Activated CD4-positive, alpha-beta T cell treated with anti-CD3 and anti-CD28 coated beads, Interleukin-2, amount 50 U/mL, for 16 hours (primary cell): Measurements from ENCODE around the gene EHD2.
"Not testable (repeated sequence)": the region's sequence is repeated elsewhere in the genome, so short reads cannot be mapped to it uniquely, and the experiment has no call there.

ENCODE experiments used
- DNase-seq: peaks from one replicate; pipeline ENCODE4 v3.0.0-alpha.2; 2020

EHD2 gene

DNA sequence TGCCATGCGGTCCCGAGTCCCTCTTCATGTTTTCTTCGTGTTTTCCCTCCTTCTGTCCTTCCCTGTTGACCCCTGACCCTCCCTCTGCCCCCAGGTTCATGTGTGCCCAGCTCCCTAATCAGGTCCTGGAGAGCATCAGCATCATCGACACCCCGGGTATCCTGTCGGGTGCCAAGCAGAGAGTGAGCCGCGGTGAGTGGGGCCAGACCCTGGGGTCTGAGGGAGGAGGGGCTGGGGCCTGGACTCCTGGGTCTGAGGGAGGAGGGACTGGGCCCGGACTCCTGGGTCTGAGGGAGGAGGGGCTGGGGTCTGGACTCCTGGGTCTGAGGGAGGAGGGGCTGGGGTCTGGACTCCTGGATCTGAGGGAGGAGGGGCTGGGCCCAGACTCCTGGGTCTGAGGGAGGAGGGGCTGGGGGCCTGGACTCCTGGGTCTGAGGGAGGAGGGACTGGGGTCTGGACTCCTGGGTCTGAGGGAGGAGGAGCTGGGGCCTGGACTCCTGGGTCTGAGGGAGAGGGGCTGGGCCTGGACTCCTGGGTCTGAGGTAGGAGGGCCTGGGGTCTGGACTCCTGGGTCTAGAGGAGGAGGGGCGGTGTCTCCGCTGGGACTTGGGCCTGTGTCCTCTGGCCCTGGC lies 5.3 kb downstream of the EHD2 start:
- DNase-seq, result not testable (repeated sequence)

DNA sequence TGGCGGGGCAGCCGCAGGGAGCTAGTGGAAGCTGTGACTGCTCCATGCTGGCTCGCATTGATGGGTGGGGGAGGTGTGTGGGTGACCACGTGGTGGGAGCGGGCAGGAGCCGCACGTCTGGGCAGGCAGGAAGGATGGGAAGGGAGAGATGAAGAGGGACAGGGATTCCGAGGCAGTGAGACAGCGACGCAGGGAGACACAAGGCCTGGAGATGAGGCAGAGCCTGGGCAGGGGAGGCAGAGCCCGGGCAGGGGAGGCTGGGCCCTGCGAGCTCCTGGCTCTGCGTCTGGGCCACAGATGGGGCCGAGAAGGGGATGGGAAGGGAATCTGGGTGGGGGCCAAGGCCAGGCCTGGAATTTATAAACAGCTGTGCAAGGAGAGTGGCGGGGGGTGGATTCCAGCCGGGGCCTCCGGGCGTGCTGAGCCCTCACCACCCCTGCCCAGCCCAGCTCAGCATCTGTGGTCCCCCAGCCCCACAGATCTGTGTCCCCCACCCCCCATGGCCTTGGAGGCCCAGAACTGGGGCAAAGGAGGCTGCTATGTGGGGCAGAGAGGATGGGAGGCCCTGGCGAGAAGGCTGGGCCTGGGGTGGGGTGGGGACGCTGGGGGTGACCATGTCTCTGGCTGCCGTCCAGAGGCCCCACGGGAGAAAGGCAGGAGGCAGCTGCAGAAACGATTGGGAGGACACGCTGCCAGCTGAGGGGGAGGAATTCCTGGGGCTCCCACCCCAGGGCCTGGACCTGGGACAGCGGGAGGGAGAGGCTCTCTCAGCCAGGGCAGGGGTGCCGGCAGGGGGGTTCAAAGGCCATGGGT lies 6.0 kb downstream of the EHD2 start:
- no peak for DNase-seq

DNA sequence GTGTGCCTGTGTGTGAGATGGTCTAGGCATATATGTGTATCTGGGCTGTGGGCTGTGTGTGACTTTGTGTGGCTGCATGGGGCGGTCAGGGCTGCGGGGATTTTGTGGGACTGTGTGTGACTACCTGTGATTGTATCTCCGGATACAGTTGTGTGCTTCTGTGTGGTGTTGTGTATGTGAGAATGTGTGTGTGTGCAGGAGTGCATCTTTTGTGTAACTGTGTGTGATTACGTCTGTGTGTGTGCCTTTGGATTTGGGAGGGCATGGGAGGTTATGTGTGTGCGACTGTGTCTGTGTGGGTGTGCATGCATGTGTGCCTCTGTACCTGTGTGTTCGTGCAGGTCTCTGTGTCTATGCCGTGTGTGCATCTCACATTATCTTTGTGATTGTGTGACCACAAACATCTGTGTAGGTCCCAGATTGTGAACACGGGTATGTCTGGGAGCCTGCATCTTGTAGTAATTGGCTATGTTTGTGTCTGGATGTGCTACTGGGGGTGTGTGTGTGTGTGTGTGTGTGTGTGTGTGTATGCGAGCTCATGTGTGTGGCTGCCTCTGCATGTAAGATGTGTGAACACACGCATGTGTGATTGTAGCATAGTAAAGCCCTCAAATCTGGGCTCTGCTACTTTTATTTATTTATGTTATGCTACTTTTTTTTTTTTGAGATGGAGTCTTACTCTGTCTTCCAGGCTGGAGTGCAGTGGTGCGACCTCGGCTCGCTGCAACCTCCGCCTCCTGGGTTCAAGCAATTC lies 7.6 kb downstream of the EHD2 start:
- no peak for DNase-seq

DNA sequence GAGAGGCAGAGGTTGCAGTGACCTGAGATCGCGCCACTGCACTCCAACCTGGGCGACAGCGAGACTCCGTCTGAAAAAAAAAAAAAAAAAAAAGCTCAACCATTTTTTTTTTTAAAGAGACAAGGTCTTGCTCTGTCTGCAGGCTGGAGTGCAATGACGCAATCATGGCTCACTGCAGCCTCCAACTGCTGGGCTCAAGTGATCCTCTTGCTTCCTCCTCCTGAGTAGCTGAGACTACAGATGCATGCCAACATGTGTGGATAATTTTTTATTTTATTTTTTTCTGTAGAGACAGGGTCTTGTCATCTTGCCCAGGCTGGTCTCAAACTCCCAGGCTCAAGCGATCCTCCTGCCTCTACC lies 10.3 kb downstream of the EHD2 start:
- peak; percentile 35 for DNase-seq

DNA sequence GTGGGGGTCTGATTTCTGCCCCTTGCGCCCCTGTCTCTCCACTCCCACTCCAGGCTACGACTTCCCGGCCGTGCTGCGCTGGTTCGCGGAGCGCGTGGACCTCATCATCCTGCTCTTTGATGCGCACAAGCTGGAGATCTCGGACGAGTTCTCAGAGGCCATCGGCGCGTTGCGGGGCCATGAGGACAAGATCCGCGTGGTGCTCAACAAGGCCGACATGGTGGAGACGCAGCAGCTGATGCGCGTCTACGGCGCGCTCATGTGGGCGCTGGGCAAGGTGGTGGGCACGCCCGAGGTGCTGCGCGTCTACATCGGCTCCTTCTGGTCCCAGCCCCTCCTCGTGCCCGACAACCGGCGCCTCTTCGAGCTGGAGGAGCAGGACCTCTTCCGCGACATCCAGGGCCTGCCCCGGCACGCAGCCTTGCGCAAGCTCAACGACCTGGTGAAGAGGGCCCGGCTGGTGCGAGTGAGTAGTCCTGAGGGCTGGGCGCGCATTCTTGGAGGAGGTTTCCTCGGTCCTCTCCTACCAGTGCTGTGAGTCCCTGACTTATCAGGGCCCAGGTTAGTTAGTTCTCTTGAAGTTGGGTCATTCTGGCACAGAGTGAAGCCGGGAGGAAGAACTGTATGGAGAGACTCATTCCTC lies 12.7 kb downstream of the EHD2 start:
- no peak for DNase-seq

DNA sequence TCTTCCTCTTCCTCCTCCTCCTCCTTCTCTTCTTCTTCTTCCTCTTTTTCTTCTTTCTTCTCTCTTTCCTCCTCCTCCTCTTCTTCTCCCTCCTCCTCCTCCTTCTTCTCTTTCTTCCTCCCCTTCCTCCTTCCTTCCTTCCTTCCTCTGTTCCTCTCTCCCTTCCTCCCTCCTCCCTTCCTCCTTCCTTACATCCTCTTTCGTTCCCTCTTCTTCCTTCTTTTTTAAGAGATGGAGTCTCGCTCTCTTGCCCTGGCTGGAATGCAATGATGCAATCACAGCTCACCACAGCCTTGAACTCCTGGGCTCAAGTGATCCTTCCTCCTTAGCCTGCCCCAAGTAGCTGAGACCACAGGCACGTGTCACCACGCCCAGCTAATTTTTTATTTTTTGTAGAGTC lies 13.2 kb downstream of the EHD2 start:
- no peak for DNase-seq

DNA sequence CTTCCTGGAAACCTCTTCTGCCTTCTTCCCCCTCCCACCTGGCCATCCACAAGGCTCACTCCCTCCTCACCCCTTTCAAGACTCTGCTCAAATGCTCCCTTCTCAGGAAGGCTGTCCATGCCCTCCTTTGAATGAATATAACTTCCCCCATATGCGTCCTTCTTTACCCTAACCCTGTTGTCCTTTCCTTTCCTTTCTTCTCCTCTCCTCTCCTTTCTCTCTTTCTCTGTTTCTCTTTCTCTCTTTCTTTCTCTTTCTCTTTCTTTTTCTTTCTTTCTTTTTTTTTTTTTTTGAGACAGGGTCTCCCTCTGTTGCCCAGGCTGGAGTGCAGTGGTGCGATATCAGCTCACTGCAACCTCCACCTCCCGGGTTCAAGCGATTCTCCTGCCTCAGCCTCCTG lies 15.1 kb downstream of the EHD2 start:
- DNase-seq, result not testable (repeated sequence)

DNA sequence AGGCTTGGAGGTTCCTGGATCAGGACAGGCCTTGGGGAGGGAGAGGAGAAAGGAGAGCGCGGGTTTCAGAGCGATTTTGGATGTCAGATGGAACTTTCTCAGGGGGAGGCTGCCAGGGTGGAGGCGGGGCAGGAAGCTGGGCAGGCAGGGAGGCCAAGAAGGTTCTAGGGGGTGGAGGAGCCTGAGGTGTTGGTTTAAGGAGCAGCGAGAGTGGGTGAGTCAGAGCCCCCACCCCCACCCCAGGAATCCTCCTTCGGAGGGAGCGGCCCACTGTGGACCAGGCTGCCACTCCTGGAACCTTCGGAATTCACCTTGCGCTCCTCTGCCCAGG lies 16.2 kb downstream of the EHD2 start:
- no peak for DNase-seq

DNA sequence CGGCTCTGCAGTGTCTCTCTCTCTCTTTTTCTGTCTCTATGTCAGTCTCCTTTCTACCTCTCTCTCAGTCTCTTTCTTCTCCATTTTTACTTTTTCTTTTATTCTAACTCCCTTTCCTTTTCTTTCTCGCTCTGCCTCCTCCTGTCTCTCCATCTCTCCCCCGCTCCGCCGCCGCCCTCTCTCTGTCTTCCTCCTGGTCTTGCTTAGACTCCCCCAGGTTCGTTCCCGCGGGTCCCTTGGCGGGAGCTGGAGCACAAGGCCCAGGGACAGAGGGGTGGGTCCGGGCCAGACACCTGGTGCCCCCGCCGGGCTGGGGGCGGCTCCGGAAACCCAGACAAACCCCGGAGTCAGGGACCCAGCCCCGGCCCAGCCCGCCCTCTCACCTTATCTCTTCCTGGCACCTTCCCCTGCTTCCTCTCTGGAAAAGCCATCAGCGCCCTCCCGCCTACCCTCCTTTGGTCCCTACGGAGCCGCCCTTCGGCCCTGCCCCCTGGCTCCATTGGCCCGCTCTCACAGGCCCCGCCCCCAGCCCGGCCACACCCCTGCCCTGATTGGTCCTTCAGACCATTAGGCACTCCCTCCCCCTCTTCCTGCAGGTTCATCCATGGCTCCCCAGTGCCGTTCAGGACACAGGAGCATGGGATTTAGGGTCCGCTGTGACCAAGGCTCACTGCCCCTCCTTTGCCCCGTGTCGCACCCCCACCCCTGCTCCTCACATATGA lies 16.7 kb downstream of the EHD2 start:
- peak; percentile 52 for DNase-seq

DNA sequence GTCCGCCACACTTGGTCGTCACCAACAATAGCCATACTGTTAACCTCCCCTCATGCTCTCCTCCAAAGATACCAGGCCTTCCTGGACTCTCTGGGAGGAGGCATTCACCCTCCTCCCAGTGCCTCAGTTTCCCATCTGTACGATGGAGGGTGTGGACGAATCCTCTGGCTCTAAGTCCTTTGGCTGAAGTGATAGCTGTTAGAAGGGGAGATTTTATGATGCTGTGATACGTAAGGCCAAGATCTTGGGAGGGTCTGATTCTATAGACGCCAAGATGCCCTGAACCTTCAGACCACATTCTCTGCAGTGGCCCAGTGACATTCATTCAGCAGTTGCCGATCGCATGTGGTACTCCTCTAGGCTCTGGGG lies 17.3 kb downstream of the EHD2 start:
- no peak for DNase-seq

DNA sequence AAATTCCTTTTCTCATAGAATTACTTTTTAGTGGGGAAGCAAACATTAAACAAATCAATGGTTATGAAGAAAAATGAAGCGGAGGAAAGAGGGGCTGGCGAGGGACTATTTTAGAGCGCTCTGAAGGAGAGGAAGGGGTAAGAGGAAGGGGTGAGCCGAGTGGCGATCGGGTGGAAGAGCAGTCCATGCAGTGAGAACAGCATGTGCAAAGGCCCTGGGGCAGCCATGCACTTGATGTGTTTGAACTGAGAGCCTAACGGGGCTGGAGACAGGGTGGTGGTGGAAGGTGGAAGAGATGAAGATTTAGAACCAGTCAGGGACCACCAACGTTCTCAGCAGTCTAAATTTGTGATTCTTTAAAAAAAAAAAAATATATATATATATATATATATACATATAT lies 17.7 kb downstream of the EHD2 start:
- no peak for DNase-seq

DNA sequence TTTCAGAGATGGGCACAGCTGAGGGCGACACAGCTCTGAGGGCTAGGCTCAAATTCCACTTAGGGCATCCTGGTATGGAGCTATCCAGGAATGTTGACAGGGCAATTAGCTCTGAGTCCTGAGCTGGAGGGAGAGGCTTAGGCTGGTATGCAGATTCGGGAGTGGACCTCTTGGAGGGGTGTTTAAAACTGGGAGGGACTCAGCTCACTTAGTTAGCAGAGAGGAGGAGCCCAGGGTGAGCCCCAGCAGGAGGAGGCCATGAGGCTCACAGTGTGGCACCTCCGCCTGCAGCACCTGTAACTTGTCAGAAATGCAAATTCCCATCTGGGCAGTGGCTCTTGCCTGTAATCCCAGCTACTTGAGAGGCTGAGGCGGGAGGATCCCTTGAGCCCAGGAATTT lies 21.9 kb downstream of the EHD2 start:
- no peak for DNase-seq

DNA sequence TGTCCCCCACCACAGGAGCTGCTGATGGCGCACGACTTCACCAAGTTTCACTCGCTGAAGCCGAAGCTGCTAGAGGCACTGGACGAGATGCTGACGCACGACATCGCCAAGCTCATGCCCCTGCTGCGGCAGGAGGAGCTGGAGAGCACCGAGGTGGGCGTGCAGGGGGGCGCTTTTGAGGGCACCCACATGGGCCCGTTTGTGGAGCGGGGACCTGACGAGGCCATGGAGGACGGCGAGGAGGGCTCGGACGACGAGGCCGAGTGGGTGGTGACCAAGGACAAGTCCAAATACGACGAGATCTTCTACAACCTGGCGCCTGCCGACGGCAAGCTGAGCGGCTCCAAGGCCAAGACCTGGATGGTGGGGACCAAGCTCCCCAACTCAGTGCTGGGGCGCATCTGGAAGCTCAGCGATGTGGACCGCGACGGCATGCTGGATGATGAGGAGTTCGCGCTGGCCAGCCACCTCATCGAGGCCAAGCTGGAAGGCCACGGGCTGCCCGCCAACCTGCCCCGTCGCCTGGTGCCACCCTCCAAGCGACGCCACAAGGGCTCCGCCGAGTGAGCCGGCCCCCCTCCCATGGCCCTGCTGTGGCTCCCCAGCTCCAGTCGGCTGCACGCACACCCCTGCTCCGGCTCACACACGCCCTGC lies 27.8 kb downstream of the EHD2 start:
- DNase-seq, result no peak

DNA sequence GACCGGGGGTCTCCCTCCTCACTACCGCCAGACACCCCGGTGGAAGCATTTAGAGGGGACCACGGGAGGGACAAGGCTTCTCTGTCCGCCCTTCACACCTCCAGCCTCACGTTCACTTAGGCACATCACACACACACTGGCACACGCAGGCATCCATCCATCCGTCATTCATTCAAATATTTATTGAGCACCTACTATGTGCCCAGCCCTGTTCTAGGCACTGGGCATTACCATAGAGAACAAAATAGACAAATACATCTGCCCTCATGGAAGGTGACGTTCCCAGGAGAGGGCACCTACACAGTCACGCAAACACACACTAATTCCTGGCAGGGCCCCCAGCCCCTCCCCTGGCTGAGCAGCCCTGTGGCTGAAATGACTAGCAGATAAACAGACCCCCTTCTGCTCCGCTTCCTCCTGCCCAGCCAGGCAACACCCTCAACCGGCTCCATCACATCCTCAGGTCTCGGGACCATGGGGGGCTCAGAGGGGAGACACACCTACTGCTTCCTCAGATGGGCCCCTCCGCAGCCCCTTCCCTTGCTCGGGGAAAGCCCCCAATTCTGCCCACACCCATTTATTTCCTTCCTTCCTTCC lies 28.4 kb downstream of the EHD2 start:
- no peak for DNase-seq

DNA sequence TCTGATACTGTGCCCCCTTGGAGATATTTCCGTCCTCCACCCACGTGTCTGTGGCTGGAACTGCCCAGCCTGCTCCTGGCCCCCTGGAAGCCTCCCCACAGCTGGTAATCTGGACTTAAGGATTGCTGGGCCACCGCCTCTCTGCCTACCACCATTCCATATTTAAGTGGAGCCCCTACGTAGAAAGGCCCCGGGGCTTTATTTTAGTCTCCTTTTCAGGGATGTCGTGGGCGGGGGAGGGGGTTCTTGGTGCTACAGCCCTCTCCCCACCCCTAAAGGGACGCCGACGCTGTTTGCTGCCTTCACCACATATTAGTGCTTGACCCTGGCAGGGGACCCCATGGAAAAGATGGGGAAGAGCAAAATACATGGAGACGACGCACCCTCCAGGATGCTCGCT lies 29.4 kb downstream of the EHD2 start:
- DNase-seq, result no peak

DNA sequence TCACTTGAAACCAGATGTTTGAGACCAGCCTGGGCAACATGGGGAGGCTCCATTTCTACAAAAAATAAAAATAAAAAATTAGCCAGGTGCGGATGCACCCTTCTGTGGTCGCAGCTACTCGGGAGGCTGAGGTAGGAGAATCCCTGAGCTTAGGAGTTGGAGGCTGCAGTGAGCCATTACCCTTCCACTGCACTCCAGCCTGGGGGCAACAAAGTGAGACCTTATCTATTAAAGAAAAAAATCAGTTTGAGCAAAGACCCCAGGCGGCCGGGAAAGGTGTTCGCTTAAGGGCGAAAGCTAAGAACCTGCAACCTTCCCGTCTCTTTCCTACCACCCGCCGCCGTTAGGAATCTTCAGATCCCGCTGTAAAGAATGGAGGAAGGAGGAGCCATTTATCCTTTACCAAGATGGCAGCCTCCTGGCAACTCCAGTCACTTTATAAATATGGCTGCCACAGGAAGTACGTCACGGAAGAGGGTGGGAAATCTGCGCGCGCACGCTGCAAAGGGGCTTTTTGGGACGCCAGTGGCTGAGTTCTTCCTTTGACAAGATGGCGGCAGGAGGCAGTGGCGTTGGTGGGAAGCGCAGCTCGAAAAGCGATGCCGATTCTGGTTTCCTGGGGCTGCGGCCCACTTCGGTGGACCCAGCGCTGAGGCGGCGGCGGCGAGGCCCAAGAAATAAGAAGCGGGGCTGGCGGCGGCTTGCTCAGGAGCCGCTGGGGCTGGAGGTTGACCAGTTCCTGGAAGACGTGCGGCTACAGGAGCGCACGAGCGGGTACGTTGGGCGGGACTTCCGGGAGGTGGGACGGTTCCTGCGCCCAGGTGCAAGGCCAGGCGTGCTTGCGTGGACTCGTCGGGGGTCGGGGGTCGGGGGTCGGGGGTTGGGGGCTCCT lies 32.0 kb downstream of the EHD2 start, which contains the start of gene NOP53:
Gene NOP53, plus strand, starts transcription at position 537 of the 892 bp plus-strand sequence. Its CDS starts 14 bp downstream, at position 551.
- DNase-seq, result peak; percentile 98

DNA sequence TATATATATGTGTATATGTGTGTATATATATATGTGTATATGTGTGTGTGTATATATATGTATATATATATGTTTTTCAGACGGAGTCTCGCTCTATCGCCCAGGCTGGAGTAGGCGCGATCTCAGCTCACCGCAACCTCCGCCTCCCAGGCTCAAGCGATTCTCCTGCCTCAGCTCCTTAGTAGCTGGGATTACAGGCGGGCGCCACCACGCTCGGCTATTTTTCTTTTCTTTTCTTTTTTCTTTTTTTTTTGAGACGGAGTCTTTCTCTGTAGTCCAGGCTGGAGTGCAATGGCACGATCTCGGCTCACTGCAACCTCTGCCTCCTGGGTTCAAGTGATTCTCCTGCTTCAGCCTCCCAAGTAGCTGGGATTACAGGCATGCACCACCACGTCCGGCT lies 32.9 kb downstream of the EHD2 start:
- DNase-seq, result not testable (repeated sequence)

DNA sequence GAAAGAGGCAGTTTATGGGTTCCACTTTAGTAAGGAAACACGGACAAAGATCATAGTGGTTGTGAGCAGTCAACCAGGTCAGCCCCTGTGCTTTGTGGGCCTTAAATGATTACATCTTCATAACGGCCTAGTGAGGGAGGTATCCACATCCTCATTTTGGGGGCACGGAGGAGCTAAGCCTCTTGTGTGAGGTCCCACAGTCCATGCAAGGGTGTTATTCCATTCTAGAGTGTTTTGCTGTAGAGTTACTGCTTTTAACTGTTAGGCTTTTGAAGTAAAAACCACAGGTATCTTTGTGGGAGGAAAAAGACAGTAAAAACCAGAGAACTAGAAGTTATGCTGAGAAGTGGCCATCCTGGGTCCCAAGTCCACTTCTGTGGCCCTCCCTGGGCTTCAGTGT lies 36.1 kb downstream of the EHD2 start:
- peak; percentile 25 for DNase-seq

DNA sequence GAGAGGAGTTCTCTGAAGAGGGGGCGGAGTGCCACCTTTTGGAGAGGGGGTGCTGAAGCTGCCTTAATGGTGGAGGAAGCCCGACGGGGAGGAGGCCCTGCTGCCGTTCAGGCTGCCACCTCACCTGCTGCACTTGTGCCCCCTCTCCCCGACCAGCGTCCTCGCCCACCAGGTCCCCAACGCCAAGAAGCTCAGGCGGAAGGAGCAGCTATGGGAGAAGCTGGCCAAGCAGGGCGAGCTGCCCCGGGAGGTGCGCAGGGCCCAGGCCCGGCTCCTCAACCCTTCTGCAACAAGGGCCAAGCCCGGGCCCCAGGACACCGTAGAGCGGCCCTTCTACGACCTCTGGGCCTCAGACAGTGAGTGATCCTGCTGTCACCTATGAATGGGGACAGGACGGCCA lies 37.5 kb downstream of the EHD2 start:
- no peak for DNase-seq

DNA sequence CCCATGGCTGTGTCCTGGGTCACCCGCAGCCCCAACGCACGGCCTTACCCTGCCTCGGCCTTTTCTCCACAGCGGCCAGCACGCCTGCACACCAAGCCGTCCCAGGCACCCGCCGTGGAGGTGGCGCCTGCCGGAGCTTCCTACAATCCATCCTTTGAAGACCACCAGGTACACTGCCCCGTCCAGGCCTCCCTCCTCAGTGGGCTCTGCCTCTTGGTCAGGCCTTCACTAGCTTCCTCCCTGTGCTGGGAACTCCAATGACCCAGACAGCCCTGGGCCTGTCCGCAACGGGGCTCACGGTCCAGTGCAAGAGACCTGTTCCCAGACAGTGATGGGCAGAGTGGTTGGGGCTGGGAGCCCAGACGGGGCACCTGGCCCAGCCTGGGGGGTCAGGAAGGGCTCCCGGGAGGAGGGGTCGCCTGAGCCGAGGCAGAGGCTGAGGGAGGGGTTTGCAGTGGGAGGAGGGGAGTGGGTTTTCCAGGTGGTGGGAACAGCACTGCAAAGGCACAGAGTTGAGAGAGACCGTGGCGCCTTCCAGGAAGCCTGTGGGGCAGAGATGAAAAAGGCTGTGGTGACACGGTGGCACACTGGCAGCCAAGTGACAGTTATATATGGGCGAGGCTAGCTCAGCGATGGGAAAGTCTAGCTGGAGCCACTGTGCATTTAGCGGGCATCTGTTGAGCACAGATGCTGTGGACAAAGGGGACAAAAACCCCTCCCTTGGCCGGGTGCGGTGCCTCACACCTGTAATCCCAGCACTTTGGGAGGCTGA lies 39.4 kb downstream of the EHD2 start:
- DNase-seq, result no peak
